ENCODE results near the gene HAUS5.

The HAUS5 gene

GRCh38 chr19:35569281-35569781 is 43.2 kb upstream of the HAUS5 start:
- no peaks in the 10 kb centered on the region for H3K4me1 Mint-ChIP-seq
- H3K27me3 Mint-ChIP-seq (ENCODE audit: low read depth) = peaks cover 11% of the 10 kb centered on the region
- H3K36me3 Mint-ChIP-seq (ENCODE audit: low read depth) = no peaks in the 10 kb centered on the region
- no peak overlapping the region for H3K4me3 Mint-ChIP-seq
- no peak overlapping the region for H3K27ac Mint-ChIP-seq
- no peaks in the 10 kb centered on the region for H3K9me3 Mint-ChIP-seq
- no peak for TF ChIP-seq CTCF (IDR thresholded peaks at IDR 0.05; ENCODE audit: unreplicated experiment in 3 of 3)

GRCh38 chr19:35571406-35571965 is 41.0 kb upstream of the HAUS5 start:
- Mint-ChIP-seq H3K36me3 (ENCODE audit: low read depth) (no peaks in the 10 kb centered on the region), H3K27ac (no peak overlapping the region)

GRCh38 chr19:35577918-35578317 is 34.6 kb upstream of the HAUS5 start:
- peaks cover 27% of the 10 kb centered on the region for H3K9me3 Mint-ChIP-seq
- H3K27me3 Mint-ChIP-seq (ENCODE audit: low read depth) = peaks cover 11% of the 10 kb centered on the region

More at GRCh38 chr19:35571406-35571965, 41.0 kb upstream of the HAUS5 start:
- Mint-ChIP-seq H3K4me3 (no peak overlapping the region), H3K9me3 (peaks cover 16% of the 10 kb centered on the region), H3K4me1 (no peaks in the 10 kb centered on the region), H3K27me3 (ENCODE audit: low read depth) (peaks cover 5% of the 10 kb centered on the region)
- TF ChIP-seq CTCF (IDR thresholded peaks at IDR 0.05; ENCODE audit: unreplicated experiment in 3 of 3) = no peak

GRCh38 chr19:35578707-35579106 is 33.8 kb upstream of the HAUS5 start:
- peaks cover 27% of the 10 kb centered on the region for H3K9me3 Mint-ChIP-seq
- H3K4me1 Mint-ChIP-seq = no peaks in the 10 kb centered on the region
- H3K4me3 Mint-ChIP-seq = no peak overlapping the region
- no peak for TF ChIP-seq CTCF (IDR thresholded peaks at IDR 0.05; ENCODE audit: unreplicated experiment in 3 of 3)
- H3K27me3 Mint-ChIP-seq (ENCODE audit: low read depth) = peaks cover 11% of the 10 kb centered on the region
- H3K27ac Mint-ChIP-seq = no peak overlapping the region
- H3K36me3 Mint-ChIP-seq (ENCODE audit: low read depth) = peaks cover 4% of the 10 kb centered on the region

More at GRCh38 chr19:35577918-35578317, 34.6 kb upstream of the HAUS5 start:
- Mint-ChIP-seq H3K27ac (no peak overlapping the region), H3K4me3 (no peak overlapping the region), H3K4me1 (no peaks in the 10 kb centered on the region), H3K36me3 (ENCODE audit: low read depth) (peaks cover 4% of the 10 kb centered on the region)
- TF ChIP-seq CTCF (IDR thresholded peaks at IDR 0.05; ENCODE audit: unreplicated experiment in 3 of 3) = no peak

GRCh38 chr19:35582760-35583159 is 29.8 kb upstream of the HAUS5 start:
- H3K4me1 Mint-ChIP-seq = no peaks in the 10 kb centered on the region
- peaks cover 1% of the 10 kb centered on the region for H3K9me3 Mint-ChIP-seq
- H3K27ac Mint-ChIP-seq = no peak overlapping the region
- no peak overlapping the region for H3K4me3 Mint-ChIP-seq
- no peaks in the 10 kb centered on the region for H3K36me3 Mint-ChIP-seq (ENCODE audit: low read depth)
- H3K27me3 Mint-ChIP-seq (ENCODE audit: low read depth) = peaks cover 10% of the 10 kb centered on the region
- no peak for TF ChIP-seq CTCF (IDR thresholded peaks at IDR 0.05; ENCODE audit: unreplicated experiment in 3 of 3)

- Mint-ChIP-seq H3K27me3 (ENCODE audit: low read depth) (peaks cover 10% of the 10 kb centered on the region), H3K27ac (no peak within 1 kb of the TSS), H3K36me3 (ENCODE audit: low read depth) (no peaks in the 10 kb centered on the region), H3K9me3 (no peaks in the 10 kb centered on the region), H3K4me3 (no peak within 1 kb of the TSS), H3K4me1 (no peaks in the 10 kb centered on the region)
- TF ChIP-seq CTCF (IDR thresholded peaks at IDR 0.05; ENCODE audit: unreplicated experiment in 3 of 3) = no peak
Observed at GRCh38 chr19:35585848-35586247, 26.7 kb upstream of the HAUS5 start, which contains the start of gene PMIS2. Gene PMIS2 (plus strand): TSS chr19:35586173. CDS start chr19:35586260, 87 bp downstream.

All from nephron (organoid).